GM21381 (cell line): ENCODE results near the gene SMIM8.
A peak's percentile ranks its signal among the peaks of the same experiment; 100 is the strongest.

ENCODE experiments used
- ATAC-seq: cut with Tn5 transposase; IDR thresholded peaks from one replicate; pipeline ENCODE4 v1.9.1; 2021; ENCODE audit warnings: mild to moderate bottlenecking, moderate library complexity; ENCODE audit not compliant: unreplicated experiment

Gene SMIM8

DNA sequence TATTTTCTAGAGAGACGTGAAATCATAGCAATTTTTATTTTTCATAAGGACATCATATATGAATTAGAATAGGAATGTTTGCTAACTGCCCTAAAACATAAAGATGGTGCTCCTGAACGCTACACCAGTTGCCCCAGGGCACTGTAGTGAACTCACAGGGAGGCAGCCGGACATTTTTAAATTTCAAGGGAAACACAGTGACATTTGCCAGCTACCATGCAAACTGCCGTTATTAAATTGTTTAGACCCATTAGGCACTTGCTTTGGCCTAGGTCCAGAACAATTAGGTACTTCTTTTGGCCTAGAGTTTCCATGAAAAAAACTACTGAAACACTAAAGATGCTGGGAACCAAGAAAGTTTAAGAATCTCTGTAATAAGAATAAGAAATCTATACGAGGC lies 60.5 kb downstream of the SMIM8 start:
- ATAC-seq = no peak

DNA sequence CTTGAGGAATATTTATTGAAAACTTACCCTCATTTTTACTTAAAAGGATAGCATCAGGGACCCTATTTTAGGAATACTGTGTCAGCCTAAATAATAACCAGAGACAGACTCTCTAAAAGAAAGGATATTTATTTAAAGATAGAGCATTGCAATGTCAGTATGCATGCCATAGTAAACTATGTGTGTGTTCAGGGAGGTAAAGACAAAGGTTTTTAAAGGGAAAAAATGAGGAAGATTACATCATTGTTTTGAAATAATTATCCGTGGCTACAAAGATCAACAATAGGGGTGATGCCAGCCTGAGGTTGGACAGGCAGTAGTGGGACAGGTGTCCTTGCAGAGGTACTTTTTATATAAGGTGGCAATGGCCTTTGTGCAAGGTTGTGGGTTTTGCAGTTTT lies 61.6 kb downstream of the SMIM8 start:
- no peak for ATAC-seq

DNA sequence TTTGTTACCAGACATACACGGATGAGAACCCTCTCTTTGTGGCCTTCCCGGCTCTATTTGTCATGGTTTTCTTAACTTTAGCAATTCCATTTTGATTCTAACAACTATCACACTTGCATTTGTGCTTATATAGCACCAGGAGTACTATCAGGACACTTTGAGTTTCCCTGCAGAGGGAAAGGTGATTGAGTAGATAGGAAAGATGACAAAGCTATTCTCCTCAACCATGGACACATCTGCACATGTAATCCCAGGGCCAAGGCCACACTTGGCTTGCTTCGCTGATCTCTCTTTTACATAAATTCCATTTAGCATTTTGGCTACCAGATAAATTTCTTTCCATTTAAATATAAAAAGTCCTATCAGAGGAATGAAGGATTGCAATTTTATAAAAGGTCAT lies 62.1 kb downstream of the SMIM8 start:
- ATAC-seq = no peak

DNA sequence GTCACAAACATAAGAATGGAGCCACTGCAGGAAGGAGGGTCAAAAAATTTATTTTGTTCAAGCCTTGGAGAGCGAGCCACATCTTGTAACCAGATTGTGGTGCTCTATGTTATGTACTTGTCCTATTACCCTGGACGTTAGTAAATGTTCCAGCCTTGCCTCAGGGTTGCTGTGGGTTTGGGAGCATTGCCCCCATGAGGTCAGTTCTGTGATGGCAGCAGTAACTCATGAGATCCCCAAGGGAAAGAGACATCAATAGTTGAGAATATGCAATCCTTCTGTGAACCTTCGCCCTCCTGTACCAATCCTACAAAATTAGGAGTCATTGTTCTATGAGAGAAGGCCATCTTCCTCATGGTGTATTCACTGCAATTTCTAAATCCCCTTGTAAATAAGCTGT lies 68.9 kb downstream of the SMIM8 start:
- ATAC-seq = peak; percentile 41
